ENCODE results near the gene ERFL.
"Not testable (repeated sequence)": the region's sequence is repeated elsewhere in the genome, so short reads cannot be mapped to it uniquely, and the experiment has no call there.

The ERFL gene

GRCh38 chr19:41926763-41927496 lies 1.3 kb downstream of the ERFL start:
- DNase-seq (ENCODE audit: low read depth in 2 of 2), result no peak

- DNase-seq (ENCODE audit: low read depth in 2 of 2), result no peak
Measured at GRCh38 chr19:41926028-41926762, 2.1 kb downstream of the ERFL start.

- DNase-seq (ENCODE audit: low read depth in 2 of 2), result no peak
Measured at GRCh38 chr19:41925208-41926003, 2.8 kb downstream of the ERFL start.

- DNase-seq (ENCODE audit: low read depth in 2 of 2), result no peak
Measured at GRCh38 chr19:41924151-41925145, 3.8 kb downstream of the ERFL start.

- no peak for DNase-seq (ENCODE audit: low read depth in 2 of 2)
Measured at GRCh38 chr19:41923045-41923788, 5.0 kb downstream of the ERFL start.

GRCh38 chr19:41922585-41922984 lies 5.7 kb downstream of the ERFL start:
- no peak for DNase-seq (ENCODE audit: low read depth in 2 of 2)

- no peak for DNase-seq (ENCODE audit: low read depth in 2 of 2)
Measured at GRCh38 chr19:41921577-41922576, 6.4 kb downstream of the ERFL start.

GRCh38 chr19:41920882-41921576 lies 7.2 kb downstream of the ERFL start:
- no peak for DNase-seq (ENCODE audit: low read depth in 2 of 2)

- DNase-seq (ENCODE audit: low read depth in 2 of 2), result no peak
Measured at GRCh38 chr19:41919948-41920712, 8.1 kb downstream of the ERFL start.

- DNase-seq (ENCODE audit: low read depth in 2 of 2), result no peak
Measured at GRCh38 chr19:41918653-41919244, 9.5 kb downstream of the ERFL start.

GRCh38 chr19:41918095-41918494 lies 10.2 kb downstream of the ERFL start:
- no peak for DNase-seq (ENCODE audit: low read depth in 2 of 2)

GRCh38 chr19:41917676-41918075 lies 10.6 kb downstream of the ERFL start:
- no peak for DNase-seq (ENCODE audit: low read depth in 2 of 2)

GRCh38 chr19:41915776-41916414 lies 12.4 kb downstream of the ERFL start:
- DNase-seq (ENCODE audit: low read depth in 2 of 2), result no peak

- no peak for DNase-seq (ENCODE audit: low read depth in 2 of 2)
Measured at GRCh38 chr19:41915021-41915775, 13.1 kb downstream of the ERFL start.

- DNase-seq (ENCODE audit: low read depth in 2 of 2), result not testable (repeated sequence)
Measured at GRCh38 chr19:41914424-41914834, 13.8 kb downstream of the ERFL start.

All from stimulated activated CD4-positive, alpha-beta T cell treated with anti-CD3 and anti-CD28 coated beads, Interleukin-1b, Interleukin-23, amount 100 ng/mL, for 1 hour (primary cell).